Measurements from ENCODE around the gene MUC4.
"Not testable (repeated sequence)": the region's sequence is repeated elsewhere in the genome, so short reads cannot be mapped to it uniquely, and the experiment has no call there.

Gene MUC4

DNA sequence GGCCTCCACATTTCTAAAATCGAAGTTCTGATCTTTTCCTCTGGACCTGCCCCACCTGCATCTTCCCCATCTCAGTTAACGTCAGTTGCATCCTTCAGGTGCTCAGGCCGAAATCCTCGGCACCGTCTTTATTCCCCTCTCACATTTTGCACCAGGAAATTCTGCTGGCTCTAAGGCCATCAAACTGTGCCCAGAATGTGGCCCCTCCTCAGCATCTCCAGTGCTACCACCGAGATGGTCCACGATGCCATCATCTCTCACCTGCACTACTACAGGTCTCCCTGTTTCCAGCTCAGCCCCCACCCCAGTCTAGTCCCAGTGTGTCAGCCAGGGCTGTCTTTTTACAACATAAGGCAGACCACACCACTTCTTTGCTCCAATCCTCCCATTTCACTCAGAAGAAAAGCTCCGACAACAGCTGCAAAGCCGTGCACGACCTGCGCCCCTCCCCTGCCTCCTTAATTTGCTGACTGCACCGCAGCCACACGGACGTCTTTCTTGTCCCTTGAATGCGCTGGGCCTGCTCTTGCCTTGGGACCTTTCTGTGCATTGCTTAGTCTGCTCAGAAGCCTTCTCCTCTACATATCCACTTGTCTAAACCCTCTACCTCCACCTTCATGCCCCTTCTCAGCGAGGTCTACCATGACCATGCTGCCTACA is 76.6 kb downstream of the MUC4 start:
- DNase-seq = no peak

- no peak for DNase-seq
Measured at GRCh38 chr3:195732940-195733339, 78.8 kb downstream of the MUC4 start.

GRCh38 chr3:195731356-195731905 is 80.3 kb downstream of the MUC4 start:
- DNase-seq = no peak

- DNase-seq = no peak
Measured at GRCh38 chr3:195729476-195730251, 82.1 kb downstream of the MUC4 start.

DNA sequence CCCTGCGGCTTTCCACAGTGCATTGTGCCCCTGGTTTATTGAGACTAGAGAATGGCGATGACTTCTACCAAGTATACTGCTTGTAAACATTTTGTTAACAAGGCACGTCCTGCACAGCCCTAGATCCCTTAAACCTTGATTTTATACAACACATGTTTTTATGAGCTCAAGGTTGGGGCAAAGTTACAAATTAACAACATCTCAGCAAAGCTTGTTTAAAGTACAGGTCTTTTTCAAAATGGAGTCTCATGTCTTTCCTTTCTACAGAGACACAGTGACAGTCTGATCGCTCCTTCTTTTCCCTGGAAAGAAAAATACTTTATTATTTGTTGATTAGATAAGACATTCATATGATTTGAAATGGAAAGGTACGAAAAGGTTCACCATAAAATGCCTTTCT is 82.9 kb downstream of the MUC4 start:
- DNase-seq = not testable (repeated sequence)

- no peak for DNase-seq
Measured at GRCh38 chr3:195727606-195728195, 84.0 kb downstream of the MUC4 start.

- DNase-seq = not testable (repeated sequence)
Measured at GRCh38 chr3:195725916-195726740, 85.6 kb downstream of the MUC4 start.

DNA sequence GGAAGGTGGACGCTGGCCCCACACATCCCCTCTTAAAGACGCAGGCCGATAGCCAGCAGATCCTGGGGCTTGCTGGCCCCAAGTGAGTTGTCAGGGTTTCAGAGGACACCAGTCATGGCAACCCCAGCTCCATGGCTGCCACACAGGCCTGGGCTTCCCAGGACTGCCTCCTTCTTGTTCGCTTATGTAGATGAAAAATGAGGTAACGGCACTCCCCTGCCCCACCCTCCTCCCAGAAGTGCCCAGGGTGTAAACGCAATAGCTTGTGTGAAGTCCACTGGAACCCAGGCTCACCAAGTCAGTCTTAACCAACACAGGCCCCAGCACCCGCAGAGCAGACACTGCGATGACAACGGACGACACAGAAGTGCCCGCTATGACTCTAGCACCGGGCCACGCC is 87.4 kb downstream of the MUC4 start:
- DNase-seq = not testable (repeated sequence)

GRCh38 chr3:195722996-195723345 is 88.8 kb downstream of the MUC4 start:
- not testable (repeated sequence) for DNase-seq

DNA sequence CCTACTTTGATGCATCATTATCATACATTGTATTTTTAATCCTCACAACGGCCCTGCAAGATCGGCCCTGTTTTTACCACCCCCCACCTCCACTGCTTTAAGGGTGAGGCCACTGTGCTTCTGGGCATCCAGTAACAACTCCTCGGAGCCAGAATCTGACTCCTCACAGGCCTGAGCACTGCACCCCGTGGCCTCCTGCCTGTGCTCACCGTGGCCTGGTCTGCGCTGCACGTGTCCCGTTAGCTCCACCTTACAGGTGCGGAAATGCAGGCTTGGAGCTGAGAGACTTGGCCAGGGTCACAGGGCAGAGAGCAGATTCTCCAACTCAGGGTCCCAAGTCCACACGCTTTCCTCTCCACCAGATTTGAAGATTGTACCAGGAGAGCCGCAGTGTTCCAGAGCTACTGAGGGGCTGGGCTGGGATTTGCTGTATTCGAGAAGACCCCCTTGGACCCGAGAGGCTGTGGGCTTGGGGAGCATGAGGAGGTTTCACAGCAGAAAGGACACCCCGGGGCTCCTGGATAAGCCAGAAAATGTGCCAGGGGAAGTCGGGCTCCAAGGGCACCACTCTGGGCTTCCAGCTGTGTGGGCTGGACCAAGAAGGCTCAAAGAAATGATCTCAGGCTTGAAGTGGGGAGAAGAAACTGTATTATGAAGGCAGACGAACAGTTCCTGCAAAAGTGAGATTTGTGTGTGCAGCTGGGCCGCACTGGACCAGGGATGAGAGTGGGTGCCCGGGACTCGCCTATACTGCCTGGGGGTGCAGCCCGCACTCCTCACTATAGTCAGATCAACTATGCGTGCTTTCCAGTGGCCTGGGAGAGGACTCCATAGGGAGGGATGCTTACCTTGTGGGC is 89.4 kb downstream of the MUC4 start:
- DNase-seq = not testable (repeated sequence)

- DNase-seq = not testable (repeated sequence)
Measured at GRCh38 chr3:195720831-195721506, 90.8 kb downstream of the MUC4 start, which contains the start of gene MUC20. Gene MUC20, plus strand, starts transcription at chr3:195720978. Its CDS starts 30 bp downstream, at chr3:195721008.

DNA sequence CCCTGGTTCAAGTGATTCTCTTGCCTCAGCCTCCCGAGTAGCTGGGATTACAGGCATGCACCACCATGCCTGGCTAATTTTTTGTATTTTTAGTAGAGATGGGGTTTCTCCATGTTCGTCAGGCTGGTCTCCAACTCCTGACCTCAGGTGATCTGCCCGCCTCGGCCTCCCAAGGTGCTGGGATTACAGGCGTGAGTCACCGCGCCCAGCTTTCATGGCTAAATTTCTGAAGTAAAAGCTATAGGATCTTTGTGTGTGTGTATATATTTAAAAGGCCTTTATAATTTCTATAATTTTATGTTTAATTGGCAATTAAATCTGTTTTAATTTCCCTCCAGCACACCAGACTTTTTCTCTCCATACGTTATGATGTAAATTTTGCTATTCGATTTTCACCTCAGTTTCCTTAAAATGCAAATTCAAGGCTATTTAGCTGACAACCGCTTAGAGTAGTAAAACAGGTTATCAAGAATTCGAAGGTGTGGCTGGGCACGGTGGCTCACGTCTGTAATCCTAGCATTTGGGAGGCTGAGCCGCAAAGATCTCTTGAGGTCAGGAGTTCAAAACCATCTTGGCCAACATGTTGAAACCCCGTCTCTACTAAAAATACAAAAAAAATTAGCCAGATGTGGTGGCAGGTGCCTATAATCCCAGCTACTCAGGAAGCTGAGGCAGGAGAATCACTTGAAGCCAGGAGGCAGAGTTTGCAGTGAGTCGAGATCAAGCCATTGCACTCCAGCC is 92.0 kb downstream of the MUC4 start:
- DNase-seq = not testable (repeated sequence)

- no peak for DNase-seq
Measured at GRCh38 chr3:195718477-195718984, 93.2 kb downstream of the MUC4 start.

- DNase-seq = no peak
Measured at GRCh38 chr3:195717852-195718476, 93.8 kb downstream of the MUC4 start.

DNA sequence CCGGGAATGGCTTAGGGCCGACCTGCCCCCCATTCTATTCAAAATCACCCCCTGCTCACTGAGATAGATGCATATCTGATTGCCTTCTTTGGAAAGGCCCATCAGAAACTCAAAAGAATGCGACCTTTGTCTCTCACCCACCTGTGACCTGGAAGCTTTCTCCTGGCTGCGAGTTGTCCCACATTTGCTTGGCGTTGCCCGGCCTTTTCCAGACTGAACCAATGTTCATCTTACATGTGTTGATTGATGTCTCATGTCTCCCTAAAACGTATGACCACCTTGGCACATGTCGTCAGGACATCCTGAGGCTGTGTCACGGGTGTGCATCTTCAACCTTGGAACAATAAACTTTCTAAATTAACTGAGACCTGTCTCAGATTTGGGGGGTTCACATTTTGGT is 94.3 kb downstream of the MUC4 start:
- DNase-seq = no peak

DNA sequence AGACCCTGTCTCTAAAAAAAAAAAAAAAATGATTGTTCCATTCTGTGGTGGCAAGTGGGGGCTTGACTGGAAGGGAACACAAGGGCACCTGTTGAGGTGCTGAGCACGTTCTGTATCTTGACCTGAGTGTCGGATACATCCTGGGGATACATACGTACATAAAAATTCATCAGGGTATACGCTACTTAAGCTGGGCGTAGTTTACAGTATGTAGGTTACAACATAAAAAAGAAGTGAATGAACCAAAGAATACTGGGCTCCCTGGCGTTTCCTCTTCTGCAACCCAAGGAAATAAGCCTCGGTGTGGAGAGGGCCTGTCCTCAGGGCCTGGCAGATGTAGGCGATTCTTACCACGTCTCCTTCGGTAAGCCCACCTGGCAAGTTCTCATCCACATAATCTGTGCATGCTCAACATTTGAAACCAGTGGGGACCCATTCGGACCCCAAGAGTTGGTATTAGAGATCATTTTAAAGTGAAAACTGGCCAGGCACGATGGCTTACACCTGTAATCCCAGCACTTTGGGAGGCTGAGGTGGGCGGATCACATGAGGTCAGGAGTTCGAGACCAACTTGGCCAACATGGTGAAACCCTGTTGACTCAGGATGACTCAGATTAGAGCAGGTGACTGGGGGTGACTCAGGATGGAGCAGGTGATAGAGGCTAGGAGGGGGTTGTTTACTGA is 96.0 kb downstream of the MUC4 start:
- no peak for DNase-seq

DNA sequence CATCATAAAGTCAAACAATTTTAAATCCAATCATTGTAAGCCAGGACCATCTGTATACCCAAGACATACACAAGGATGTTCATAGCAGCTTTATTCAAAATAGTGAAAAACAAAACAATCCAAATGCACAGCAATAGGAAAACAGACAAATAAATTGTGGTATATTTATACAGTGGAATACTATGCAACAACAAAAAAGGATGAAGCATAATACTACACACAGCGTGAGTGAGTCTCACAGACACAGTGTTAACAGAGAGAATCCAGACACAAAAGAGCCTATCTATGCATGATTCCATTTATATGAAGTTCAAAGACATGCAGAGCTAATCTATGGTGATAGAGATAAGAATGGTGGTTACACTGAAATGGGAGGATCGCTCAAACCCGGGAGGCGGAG is 96.6 kb downstream of the MUC4 start:
- DNase-seq = no peak

- no peak for DNase-seq
Measured at GRCh38 chr3:195714380-195715011, 97.2 kb downstream of the MUC4 start.

GRCh38 chr3:195713150-195713549 is 98.6 kb downstream of the MUC4 start:
- DNase-seq = not testable (repeated sequence)

Data from SHP77 (cell line).